ENCODE measurements around the gene KRTAP5-11. TPM values are rescaled to one million over a fixed set of nuclear protein-coding genes. Genes with fewer than 3 reads are reported as not detected.
A peak's percentile ranks its signal among the peaks of the same experiment; 100 is the strongest.

Gene KRTAP5-11
- total RNA-seq, 1 donor = not detected

GRCh38 chr11:71534711-71535608 is 47.7 kb downstream of the KRTAP5-11 start:
- peak in 2 of 3 donors; percentile 14 to 58 for DNase-seq (ENCODE audit: low read depth in 2 of 3, low spot score in 2 of 3)

- DNase-seq (ENCODE audit: low read depth in 2 of 3, low spot score in 2 of 3) = no peak
These were observed 50.6 kb downstream of the KRTAP5-11 start for GRCh38 chr11:71532036-71532610.

Small RNA genes lying within 50 kb of the gene (small RNA-seq; reads per million reads assigned to genes)
- gene AP000867.1 = not detected
- not detected for gene KRTAP5-14P

Other genes starting within 250 kb of the KRTAP5-11 start
- gene DHCR7, start 134.5 kb downstream of the KRTAP5-11 start, total RNA-seq = 40.9 TPM
- 130 TPM for gene NADSYN1, start 129.7 kb downstream of the KRTAP5-11 start, total RNA-seq
- gene KRTAP5-7, start 55.6 kb downstream of the KRTAP5-11 start, total RNA-seq = 0.27 TPM
- not detected for gene KRTAP5-8, start 44.9 kb downstream of the KRTAP5-11 start, total RNA-seq
- gene KRTAP5-9, start 34.5 kb downstream of the KRTAP5-11 start, total RNA-seq = 0.27 TPM
- gene KRTAP5-10, start 17.3 kb downstream of the KRTAP5-11 start, total RNA-seq = not detected

Data from hematopoietic multipotent progenitor cell (in vitro differentiated cells).